ENCODE data around the gene SLC4A1AP.

DNA sequence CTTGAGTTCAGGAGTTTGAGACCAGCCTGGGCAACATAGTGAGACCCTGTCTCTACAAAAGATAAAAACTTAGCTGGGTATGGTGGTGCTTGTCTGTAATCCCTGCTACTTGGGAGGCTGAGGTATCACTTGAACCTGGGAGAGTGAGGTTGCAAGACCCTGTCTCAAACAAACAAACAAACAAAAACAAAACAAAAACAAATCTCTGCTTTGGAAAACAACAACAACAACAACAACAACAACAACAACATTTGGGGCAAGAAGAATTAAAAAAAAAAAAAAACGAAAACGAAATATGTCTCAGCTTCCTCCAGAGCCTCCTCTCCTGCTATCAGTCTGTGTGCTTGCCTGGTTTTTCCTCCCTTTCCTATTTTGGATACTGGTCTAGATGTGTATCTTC, 16.9 kb downstream of the SLC4A1AP start:
- TF ChIP-seq CTCF (IDR thresholded peaks at IDR 0.05; ENCODE audit: insufficient read depth, low read length, poor library complexity, severe bottlenecking) = no peak
- no peak for TF ChIP-seq EZH2phosphoT487 (conservative IDR thresholded peaks at IDR 0.05; ENCODE audit: low read length)
